Measurements from ENCODE around the gene NHLRC2. TPM values are rescaled to one million over a fixed set of nuclear protein-coding genes. Genes with fewer than 3 reads are reported as not detected.

The NHLRC2 gene
- total RNA-seq, 1 experiment from 2014 or later = 30.8 TPM

GRCh38 chr10:113930482-113931057 lies 76.1 kb downstream of the NHLRC2 start:
- Histone ChIP-seq H3K9me3 (no peaks in the 10 kb centered on the region), H3K36me3 (ENCODE audit: control insufficient read depth, insufficient read depth, low read length) (no peaks in the 10 kb centered on the region), H3K4me3 (ENCODE audit: low read depth, low read length) (no peak overlapping the region), H3K27me3 (replicated peaks; ENCODE audit: control insufficient read depth, insufficient read depth, low read length) (no peaks in the 10 kb centered on the region), H3K4me1 (no peaks in the 10 kb centered on the region)
- H3K27ac Mint-ChIP-seq (ENCODE audit: unreplicated experiment) = no peak overlapping the region
- no TSS peak for BruUV-seq (replicated peaks)
- H3K4me3 Mint-ChIP-seq (ENCODE audit: unreplicated experiment) = no peak overlapping the region
- intact Hi-C loops (cut with micrococcal nuclease; ENCODE audit: unreplicated experiment) = no loop called here
- POLR2A ChIA-PET = no interaction called here
- DNase-seq = no peak
- CTCF ChIA-PET = interaction anchor here (0.6 kb wide), 1 partner anchor 1827 kb away, joined by 3 read pairs; no protein-coding TSS in a partner anchor
- H3K27me3 Mint-ChIP-seq (ENCODE audit: insufficient read depth, unreplicated experiment) = no peaks in the 10 kb centered on the region
- no peak for TF ChIP-seq CTCF (IDR thresholded peaks at IDR 0.05; ENCODE audit: insufficient read depth in 1 of 2, low read depth in 1 of 2, low read length in 1 of 2, severe bottlenecking in 1 of 2, unreplicated experiment in 1 of 2)
- H3K36me3 Mint-ChIP-seq (ENCODE audit: insufficient read depth, unreplicated experiment) = no peaks in the 10 kb centered on the region
- no peaks in the 10 kb centered on the region for H3K9me3 Mint-ChIP-seq (ENCODE audit: unreplicated experiment)
- H3K4me1 Mint-ChIP-seq (ENCODE audit: low read depth, unreplicated experiment) = no peaks in the 10 kb centered on the region

- Histone ChIP-seq H3K9me3 (no peaks in the 10 kb centered on the region), H3K27me3 (replicated peaks; ENCODE audit: control insufficient read depth, insufficient read depth, low read length) (no peaks in the 10 kb centered on the region), H3K4me3 (ENCODE audit: low read depth, low read length) (no peak overlapping the region), H3K4me1 (no peaks in the 10 kb centered on the region), H3K36me3 (ENCODE audit: control insufficient read depth, insufficient read depth, low read length) (no peaks in the 10 kb centered on the region)
- no peak for TF ChIP-seq CTCF (IDR thresholded peaks at IDR 0.05; ENCODE audit: insufficient read depth in 1 of 2, low read depth in 1 of 2, low read length in 1 of 2, severe bottlenecking in 1 of 2, unreplicated experiment in 1 of 2)
- H3K27ac Mint-ChIP-seq (ENCODE audit: unreplicated experiment) = no peak overlapping the region
- H3K9me3 Mint-ChIP-seq (ENCODE audit: unreplicated experiment) = no peaks in the 10 kb centered on the region
- H3K27me3 Mint-ChIP-seq (ENCODE audit: insufficient read depth, unreplicated experiment) = no peaks in the 10 kb centered on the region
- no peak for DNase-seq
- no peak overlapping the region for H3K4me3 Mint-ChIP-seq (ENCODE audit: unreplicated experiment)
- no peaks in the 10 kb centered on the region for H3K4me1 Mint-ChIP-seq (ENCODE audit: low read depth, unreplicated experiment)
- H3K36me3 Mint-ChIP-seq (ENCODE audit: insufficient read depth, unreplicated experiment) = no peaks in the 10 kb centered on the region
- BruUV-seq (replicated peaks) = no TSS peak
- intact Hi-C loops (cut with micrococcal nuclease; ENCODE audit: unreplicated experiment) = no loop called here
- ChIA-PET POLR2A (no interaction called here), CTCF (no interaction called here)
These were observed 78.4 kb downstream of the NHLRC2 start for GRCh38 chr10:113932854-113933253.

- intact Hi-C loops (cut with micrococcal nuclease; ENCODE audit: unreplicated experiment) = no loop called here
- Mint-ChIP-seq H3K36me3 (ENCODE audit: insufficient read depth, unreplicated experiment) (peaks cover 4% of the 10 kb centered on the region), H3K27me3 (ENCODE audit: insufficient read depth, unreplicated experiment) (no peaks in the 10 kb centered on the region), H3K27ac (ENCODE audit: unreplicated experiment) (no peak overlapping the region), H3K4me1 (ENCODE audit: low read depth, unreplicated experiment) (no peaks in the 10 kb centered on the region), H3K9me3 (ENCODE audit: unreplicated experiment) (no peaks in the 10 kb centered on the region), H3K4me3 (ENCODE audit: unreplicated experiment) (no peak overlapping the region)
- no peak for TF ChIP-seq CTCF (IDR thresholded peaks at IDR 0.05; ENCODE audit: insufficient read depth in 1 of 2, low read depth in 1 of 2, low read length in 1 of 2, severe bottlenecking in 1 of 2, unreplicated experiment in 1 of 2)
- no peak for DNase-seq
- no peaks in the 10 kb centered on the region for H3K4me1 ChIP-seq
- H3K27me3 ChIP-seq (replicated peaks; ENCODE audit: control insufficient read depth, insufficient read depth, low read length) = no peaks in the 10 kb centered on the region
- no peak overlapping the region for H3K4me3 ChIP-seq (ENCODE audit: low read depth, low read length)
- no peaks in the 10 kb centered on the region for H3K36me3 ChIP-seq (ENCODE audit: control insufficient read depth, insufficient read depth, low read length)
- BruUV-seq (replicated peaks) = no TSS peak
- ChIA-PET CTCF (no interaction called here), POLR2A (no interaction called here)
- no peaks in the 10 kb centered on the region for H3K9me3 ChIP-seq
These were observed 79.6 kb downstream of the NHLRC2 start for GRCh38 chr10:113933894-113934532.

Measured in Caco-2 (cell line).